HepG2 (cell line): Measurements from ENCODE around the gene WIZ. TPM values are rescaled to one million over a fixed set of nuclear protein-coding genes. Genes with fewer than 3 reads are reported as not detected.

Experiments
- ATAC-seq: fragments of 200-7000 bp; cut with Tn5 transposase; 3 replicates; pipeline ENCODE4 v1.9.1; 2020; ENCODE audit warnings: mild to moderate bottlenecking, moderate library complexity
- BruUV-seq: library from RNA; stranded (reverse); fragments of 400-500 nt; replicated peaks from 2 replicates; lab custom pipeline; 2021; lab: Mats Ljungman, UMichigan
- CTCF ChIA-PET: fragments of 300-600 bp; formaldehyde crosslinking; extraction: SDS; loops from one replicate; lab custom pipeline; 2021; ENCODE audit warnings: low total read pairs, inconsistent platforms, low intra/inter-chr PET ratio; lab: Yijun Ruan, JAX
- POLR2A ChIA-PET: fragments of 350-600 bp; sonication (Branson Sonifier 250); formaldehyde crosslinking; loops from one replicate; lab custom pipeline; 2020; ENCODE audit warnings: antibody characterized with exemption, inconsistent platforms; lab: Yijun Ruan, JAX
- DNase-seq: peaks from one replicate; pipeline ENCODE4 v3.0.0-alpha.2; 2015; ENCODE audit warnings: low spot score
- FAIRE-seq: peaks from 3 replicates; lab custom pipeline; 2011; peaks lifted over from hg19 to GRCh38; lab: Jason Lieb, UNC
- H2AFZ ChIP-seq: one replicate; pipeline ENCODE4 v1.6.1; 2011; ENCODE audit warnings: low read length, inconsistent platforms
- H3K27ac ChIP-seq: fragments of 300-600 bp; 3 replicates; pipeline ENCODE4 v1.8.0; 2011; ENCODE audit warnings: mixed run types, mild to moderate bottlenecking, mixed read lengths, low read length, inconsistent platforms; ENCODE audit not compliant: insufficient read depth; ENCODE audit errors: extremely low read length
- H3K27me3 ChIP-seq, 2 experiments: fragments of 200-600 bp in 1 of 2; 2 replicates in 1 of 2; 3 replicates in 1 of 2; pipeline versions ENCODE4 v1.6.0 to v1.8.0; 2011; ENCODE audit warnings: low read length in 2 of 2, mild to moderate bottlenecking in 2 of 2, moderate library complexity in 2 of 2, inconsistent platforms in 1 of 2; ENCODE audit not compliant: insufficient read depth in 2 of 2, control insufficient read depth in 1 of 2
- H3K36me3 ChIP-seq, 2 experiments: fragments of 200-600 bp in 1 of 2; replicated peaks in 1 of 2; 2 replicates in 1 of 2; 3 replicates in 1 of 2; pipeline versions ENCODE4 v1.5.1 to v1.8.0; 2011; ENCODE audit warnings: low read length in 2 of 2, inconsistent platforms in 1 of 2; ENCODE audit not compliant: insufficient read depth in 2 of 2, control insufficient read depth in 1 of 2
- H3K4me1 ChIP-seq: 2 replicates; pipeline ENCODE4 v1.5.1; 2012; ENCODE audit warnings: low read length, inconsistent platforms; ENCODE audit not compliant: insufficient read depth
- H3K4me2 ChIP-seq: 2 replicates; pipeline ENCODE4 v1.6.0; 2011; ENCODE audit warnings: low read depth, low read length, inconsistent platforms
- H3K4me3 ChIP-seq, 3 experiments: fragments of 200-600 bp in 1 of 3; sonication (generic), shearing (Covaris generic) in 1 of 3; replicated peaks in 1 of 3; 2 replicates each; pipeline ENCODE4 v1.5.1; 2011 to 2016; ENCODE audit warnings: low read length in 3 of 3, inconsistent platforms in 2 of 3, low read depth in 2 of 3, mild to moderate bottlenecking in 2 of 3, control low read depth in 1 of 3, mixed read lengths in 1 of 3; ENCODE audit not compliant: insufficient read depth in 1 of 3
- H3K79me2 ChIP-seq: one replicate; pipeline ENCODE4 v1.6.1; 2011; ENCODE audit warnings: low read length, inconsistent platforms; ENCODE audit not compliant: insufficient read depth
- H3K9ac ChIP-seq: 2 replicates; pipeline ENCODE4 v1.6.0; 2011; ENCODE audit warnings: mild to moderate bottlenecking, low read depth, low read length, inconsistent platforms; ENCODE audit not compliant: insufficient read depth
- H3K9me3 ChIP-seq: 2 replicates; pipeline ENCODE4 v1.5.1; 2012; ENCODE audit warnings: mild to moderate bottlenecking, low read length
- H4K20me1 ChIP-seq: 2 replicates; pipeline ENCODE4 v1.6.0; 2011; ENCODE audit warnings: inconsistent platforms, mild to moderate bottlenecking, low read length, moderate library complexity; ENCODE audit not compliant: insufficient read depth
- ARNT ChIP-seq: fragments of 450-650 bp; IDR thresholded peaks from 2 replicates; pipeline ENCODE4 v1.6.1; 2017
- CBX5 ChIP-seq: sonication (generic); formaldehyde crosslinking; IDR thresholded peaks from 2 replicates; pipeline ENCODE4 v1.4.0; 2020; ENCODE audit warnings: missing genetic modification reagents, borderline replicate concordance
- GPN1 ChIP-seq: sonication (generic); formaldehyde crosslinking; IDR thresholded peaks from 2 replicates; pipeline ENCODE4 v1.5.1; 2020; ENCODE audit warnings: missing genetic modification reagents, borderline replicate concordance
- IKZF4 ChIP-seq: sonication (generic); formaldehyde crosslinking; IDR thresholded peaks from 2 replicates; pipeline ENCODE4 v1.5.1; 2020; ENCODE audit warnings: borderline replicate concordance, mild to moderate bottlenecking, low read depth, missing genetic modification reagents; ENCODE audit errors: not compliant biosample characterization
- MAFF ChIP-seq: IDR thresholded peaks from 2 replicates; pipeline ENCODE4 v1.6.1; 2011; ENCODE audit warnings: low read depth, low read length, improper control_type of control experiment
- MAFK ChIP-seq, 2 experiments: IDR thresholded peaks in 1 of 2; conservative IDR thresholded peaks in 1 of 2; 2 replicates each; pipeline ENCODE4 v1.6.1; 2011; ENCODE audit warnings: improper control_type of control experiment in 2 of 2, low read length in 2 of 2
- MLXIP ChIP-seq: sonication (generic); formaldehyde crosslinking; IDR thresholded peaks from 2 replicates; pipeline ENCODE4 v1.9.0; 2021; ENCODE audit warnings: missing genetic modification reagents, borderline replicate concordance
- NFE2L2 ChIP-seq: fragments of 150-350 bp; IDR thresholded peaks from 2 replicates; pipeline ENCODE4 v1.6.1; 2014; ENCODE audit warnings: low read length
- NR2F1 ChIP-seq, 2 experiments: fragments of 450-650 bp in 1 of 2; formaldehyde crosslinking in 1 of 2; IDR thresholded peaks; 2 replicates each; pipeline versions ENCODE4 v1.5.0 to v1.6.1; 2016 to 2020; ENCODE audit warnings: mild to moderate bottlenecking in 1 of 2, missing compliant biosample characterization in 1 of 2, missing genetic modification reagents in 1 of 2, moderate library complexity in 1 of 2
- RBAK ChIP-seq: sonication (generic); formaldehyde crosslinking; IDR thresholded peaks from 2 replicates; pipeline ENCODE4 v1.5.1; 2020; ENCODE audit warnings: mild to moderate bottlenecking, missing genetic modification reagents
- ZFP36 ChIP-seq: fragments of 150-350 bp; IDR thresholded peaks from 2 replicates; pipeline ENCODE4 v1.6.1; 2018; ENCODE audit warnings: borderline replicate concordance, low read length, low read depth; ENCODE audit not compliant: partially characterized antibody
- ZNF772 ChIP-seq: sonication (generic); formaldehyde crosslinking; IDR thresholded peaks from 2 replicates; pipeline ENCODE4 v1.5.0; 2020; ENCODE audit warnings: mild to moderate bottlenecking, missing genetic modification reagents
- WGBS: methylation state at CpG from one replicate; pipeline ENCODE4 v1.1.6; 2017; ENCODE audit warnings: low lambda C conversion rate; 5-methylcytosine and 5-hydroxymethylcytosine counted together
- in situ Hi-C: cut with HindIII; loops from 2 replicates; pipeline ENCODE4 v1.10.0; 2017; ENCODE audit warnings: low pct_unique_long_range_greater_than_20kb; ENCODE audit not compliant: extremely low pct_ligation_motif_present
- intact Hi-C: fragments of 100-400 bp; cut with micrococcal nuclease; formaldehyde crosslinking; loops from one replicate; pipeline ENCODE4 v1.10.0; 2022; ENCODE audit not compliant: unreplicated experiment
- polyA plus RNA-seq, 8 experiments: library from polyadenylated mRNA; depleted of rRNA in 3 of 8; stranded (reverse) in 7 of 8; unstranded in 1 of 8; fragments of >200 nt; fragmentation: Illumina TruSeq in 4 of 8; extraction: Trizol in 4 of 8; gene quantifications; 2 replicates each; pipeline versions ENCODE4 v1.2.1 to v1.2.3, GENCODE V29; 2011 to 2016; ENCODE audit warnings: low read depth in 4 of 8, missing spikeins in 1 of 8, mixed read lengths in 1 of 8; ENCODE audit not compliant: insufficient read depth in 1 of 8
- total RNA-seq, 5 experiments: library from RNA; depleted of rRNA; stranded (reverse); fragments of >200 nt; fragmentation: Illumina TruSeq; extraction: Trizol; gene quantifications; 2 replicates each; pipeline ENCODE4 v1.2.3, GENCODE V29; 2016; ENCODE audit warnings: low read depth in 1 of 5

Gene WIZ
- total and polyA plus RNA-seq, 2 of the 13 experiments (the other 11 are each of a cell fraction or from before 2014, with no cell fraction given) = 4.7 to 4.8 TPM

GRCh38 chr19:15466851-15467733 lies 17.3 kb upstream of the WIZ start:
- Histone ChIP-seq H3K9ac (no peak overlapping the region), H3K27ac (no peak overlapping the region), H3K27me3 (no peaks in the 10 kb centered on the region), H3K9me3 (no peaks in the 10 kb centered on the region), H3K79me2 (no peaks in the 10 kb centered on the region), H3K4me3 (no peak overlapping the region), H3K4me2 (no peak overlapping the region), H3K4me1 (peaks cover 33% of the 10 kb centered on the region), H3K36me3 (no peaks in the 10 kb centered on the region), H2AFZ (no peak overlapping the region), H4K20me1 (no peaks in the 10 kb centered on the region)
- in situ Hi-C loops = no loop called here
- intact Hi-C loops = no loop called here
- TF ChIP-seq MAFF (peak; percentile 81), MLXIP (CRISPR knock-in tag) (no peak), RBAK (CRISPR knock-in tag) (peak; percentile 74; the same call in 1 of the 2 replicates), NR2F1 (CRISPR knock-in tag; IDR thresholded peaks at IDR 0.05) (no peak), ZNF772 (CRISPR knock-in tag) (no peak), ZFP36 (peak; percentile 89), CBX5 (no peak), MAFK (conservative IDR thresholded peaks at IDR 0.05 in 1 of 2, IDR thresholded peaks at IDR 0.05 in 1 of 2; ENCODE audit: low read length in 2 of 2) (peak; percentile 83 to 90), IKZF4 (CRISPR knock-in tag) (no peak), ARNT (no peak), GPN1 (CRISPR knock-in tag) (no peak), NFE2L2 (peak; percentile 65)
- ChIA-PET CTCF (no interaction called here), POLR2A (no interaction called here)
- no peak for DNase-seq
- FAIRE-seq = no peak
- WGBS = 36% methylated on average over 8 of the region's 8 CpGs
- BruUV-seq = no TSS peak
- no peak for ATAC-seq
